Central memory CD8-positive, alpha-beta T cell (primary cell): ENCODE results near the gene PLD1.
"Not testable (repeated sequence)": the region's sequence is repeated elsewhere in the genome, so short reads cannot be mapped to it uniquely, and the experiment has no call there.

Experiments
- ATAC-seq: fragments of 150-1000 bp; cut with Tn5 transposase; replicated peaks from 2 replicates; pipeline ENCODE4 v1.10.0; 2022; ENCODE audit warnings: mild to moderate bottlenecking, moderate FRiP score, moderate number of reproducible peaks; ENCODE audit not compliant: poor library complexity, severe bottlenecking; ENCODE audit errors: extremely low read depth
- DNase-seq, 2 donors: peaks; one replicate each; pipeline ENCODE4 v3.0.0; 2021; ENCODE audit warnings: low spot score in 2 of 2
- H3K27ac Mint-ChIP-seq: one replicate; pipeline ENCODE4 v1.8.0; 2022; ENCODE audit warnings: low read depth, mild to moderate bottlenecking, moderate library complexity, mixed read lengths
- H3K27me3 Mint-ChIP-seq: one replicate; pipeline ENCODE4 v1.8.0; 2022; ENCODE audit warnings: mixed read lengths
- H3K36me3 Mint-ChIP-seq: one replicate; pipeline ENCODE4 v1.8.0; 2022; ENCODE audit warnings: mild to moderate bottlenecking, moderate library complexity, mixed read lengths; ENCODE audit not compliant: insufficient read depth
- H3K4me1 Mint-ChIP-seq: one replicate; pipeline ENCODE4 v1.8.0; 2022; ENCODE audit warnings: mixed read lengths
- H3K4me3 Mint-ChIP-seq: one replicate; pipeline ENCODE4 v1.8.0; 2022; ENCODE audit warnings: mild to moderate bottlenecking, moderate library complexity, mixed read lengths
- H3K9me3 Mint-ChIP-seq: one replicate; pipeline ENCODE4 v1.8.0; 2022; ENCODE audit warnings: mixed read lengths

The PLD1 gene

GRCh38 chr3:171564748-171565480 is 245.4 kb downstream of the PLD1 start:
- no peaks in the 10 kb centered on the region for H3K27me3 Mint-ChIP-seq
- H3K27ac Mint-ChIP-seq, result no peak overlapping the region
- H3K4me3 Mint-ChIP-seq, result no peak overlapping the region
- DNase-seq (no peak), ATAC-seq (no peak)
- no peaks in the 10 kb centered on the region for H3K9me3 Mint-ChIP-seq
- H3K36me3 Mint-ChIP-seq, result no peaks in the 10 kb centered on the region
- H3K4me1 Mint-ChIP-seq, result peaks cover 12% of the 10 kb centered on the region

DNA sequence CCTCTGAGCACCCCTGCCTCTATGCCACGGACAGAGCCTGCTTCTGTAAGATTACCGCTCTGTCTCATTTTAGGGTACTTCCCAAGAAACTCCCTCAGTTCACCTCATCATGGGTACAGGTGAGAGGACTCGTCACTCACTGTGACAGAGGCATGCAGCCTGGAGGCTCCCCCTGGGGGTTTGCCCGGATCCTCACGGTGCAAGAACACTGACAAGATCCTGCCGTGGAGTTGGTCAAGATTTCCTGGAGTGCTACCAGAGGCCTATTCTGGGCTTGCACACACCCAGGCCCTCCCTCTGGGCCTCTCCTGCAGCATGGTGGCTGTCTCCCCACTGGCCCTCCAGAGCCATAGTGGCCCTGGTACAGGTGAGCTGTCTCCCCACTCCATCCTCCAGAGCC is 247.0 kb downstream of the PLD1 start:
- ATAC-seq (no peak), DNase-seq (no peak)
- H3K4me3 Mint-ChIP-seq, result no peak overlapping the region
- peaks cover 12% of the 10 kb centered on the region for H3K4me1 Mint-ChIP-seq
- no peak overlapping the region for H3K27ac Mint-ChIP-seq
- H3K9me3 Mint-ChIP-seq, result no peaks in the 10 kb centered on the region
- H3K36me3 Mint-ChIP-seq, result no peaks in the 10 kb centered on the region
- H3K27me3 Mint-ChIP-seq, result no peaks in the 10 kb centered on the region

GRCh38 chr3:171562459-171562858 is 247.8 kb downstream of the PLD1 start:
- H3K36me3 Mint-ChIP-seq, H3K4me3 Mint-ChIP-seq, H3K9me3 Mint-ChIP-seq, DNase-seq, H3K27me3 Mint-ChIP-seq, ATAC-seq: not testable (repeated sequence)
- peaks cover 12% of the 10 kb centered on the region for H3K4me1 Mint-ChIP-seq
- H3K27ac Mint-ChIP-seq, result peak overlapping the region; percentile 90

- Mint-ChIP-seq H3K4me3 (no peak overlapping the region), H3K36me3 (no peaks in the 10 kb centered on the region), H3K9me3 (no peaks in the 10 kb centered on the region), H3K27me3 (no peaks in the 10 kb centered on the region), H3K27ac (peak overlapping the region; percentile 90), H3K4me1 (peaks cover 12% of the 10 kb centered on the region)
- peak; percentile 46 for ATAC-seq
- no peak for DNase-seq
Observed at GRCh38 chr3:171561596-171562323, 248.5 kb downstream of the PLD1 start.

DNA sequence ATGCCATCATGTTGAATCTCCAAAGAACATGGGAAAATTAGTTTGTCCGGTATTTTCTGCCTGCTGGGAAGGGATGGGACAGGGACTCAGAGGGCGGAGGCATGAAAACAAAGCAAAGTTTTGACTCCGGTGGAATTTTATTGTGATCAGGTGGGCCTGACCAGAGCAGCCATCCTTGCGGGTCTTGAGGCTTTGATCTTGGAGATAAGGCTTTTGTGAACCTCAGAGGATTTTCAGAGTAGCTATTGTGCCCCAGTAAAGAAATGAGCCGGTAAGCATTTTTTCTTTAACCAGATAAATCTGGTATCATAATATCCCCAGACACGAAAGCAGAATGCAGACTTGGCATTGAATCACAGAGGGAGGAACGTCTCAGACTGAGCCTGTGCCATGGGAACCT is 250.7 kb downstream of the PLD1 start:
- H3K9me3 Mint-ChIP-seq, result no peaks in the 10 kb centered on the region
- no peaks in the 10 kb centered on the region for H3K27me3 Mint-ChIP-seq
- ATAC-seq (no peak), DNase-seq (no peak)
- H3K27ac Mint-ChIP-seq, result no peak overlapping the region
- H3K4me3 Mint-ChIP-seq, result no peak overlapping the region
- peaks cover 12% of the 10 kb centered on the region for H3K4me1 Mint-ChIP-seq
- H3K36me3 Mint-ChIP-seq, result no peaks in the 10 kb centered on the region

GRCh38 chr3:171558188-171558696 is 252.0 kb downstream of the PLD1 start:
- Mint-ChIP-seq H3K4me3 (no peak overlapping the region), H3K27me3 (no peaks in the 10 kb centered on the region), H3K4me1 (peaks cover 12% of the 10 kb centered on the region), H3K9me3 (no peaks in the 10 kb centered on the region), H3K27ac (no peak overlapping the region), H3K36me3 (no peaks in the 10 kb centered on the region)
- DNase-seq (no peak), ATAC-seq (no peak)

GRCh38 chr3:171557173-171557572 is 253.1 kb downstream of the PLD1 start:
- H3K4me3 Mint-ChIP-seq, result no peak overlapping the region

DNA sequence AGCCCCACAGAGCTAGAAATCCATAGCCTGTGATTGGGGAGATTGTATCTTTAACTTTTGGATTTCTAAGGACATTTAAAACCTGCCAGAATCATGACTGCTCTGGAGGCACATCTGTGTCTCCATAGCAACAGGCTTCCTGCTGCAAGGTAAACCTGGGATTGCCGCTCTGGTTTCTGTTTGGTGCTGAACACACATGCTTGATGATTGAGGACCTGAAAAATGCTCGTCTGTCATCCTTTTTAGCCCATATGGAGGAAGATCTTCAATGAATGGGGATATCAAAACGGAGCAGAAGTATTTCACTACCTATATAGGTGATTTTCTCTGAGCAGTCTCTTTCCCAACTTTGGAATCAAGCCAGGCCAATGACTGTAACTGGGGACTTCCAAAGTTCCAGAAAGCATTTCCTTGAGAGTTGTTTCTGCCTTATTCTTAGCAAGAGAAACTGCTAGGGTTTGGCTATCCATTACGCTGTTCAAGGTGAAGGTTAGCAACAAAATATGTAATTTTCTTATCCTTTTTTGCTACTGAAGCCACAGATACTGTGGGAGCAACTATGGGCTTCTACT is 253.6 kb downstream of the PLD1 start:
- DNase-seq, result no peak
- Mint-ChIP-seq H3K4me1 (peaks cover 2% of the 10 kb centered on the region), H3K27ac (no peak overlapping the region)

More at GRCh38 chr3:171557173-171557572, 253.1 kb downstream of the PLD1 start:
- no peak overlapping the region for H3K27ac Mint-ChIP-seq
- ATAC-seq (no peak), DNase-seq (no peak)
- H3K36me3 Mint-ChIP-seq, result no peaks in the 10 kb centered on the region
- H3K9me3 Mint-ChIP-seq, result no peaks in the 10 kb centered on the region
- peaks cover 7% of the 10 kb centered on the region for H3K4me1 Mint-ChIP-seq
- no peaks in the 10 kb centered on the region for H3K27me3 Mint-ChIP-seq

DNA sequence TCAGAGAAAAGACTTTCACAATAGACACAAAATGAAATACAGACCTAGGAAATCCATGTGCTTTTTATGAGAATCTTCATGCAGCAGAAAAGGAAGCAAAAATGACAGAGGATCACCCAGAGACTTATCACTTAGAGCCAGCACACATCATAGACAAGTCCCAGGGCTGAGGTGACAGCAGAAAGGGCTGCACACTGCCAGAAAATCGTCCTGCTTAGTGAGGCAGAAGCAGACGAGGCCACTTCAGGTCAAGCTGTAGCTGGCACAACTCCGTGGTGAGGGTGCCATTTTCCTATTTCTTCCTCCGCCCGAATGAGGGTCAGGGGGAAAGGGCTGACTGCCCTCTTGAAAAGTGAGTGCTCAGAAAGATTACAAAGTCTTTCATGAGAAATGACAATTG is 254.1 kb downstream of the PLD1 start:
- Mint-ChIP-seq H3K9me3 (no peaks in the 10 kb centered on the region), H3K36me3 (no peaks in the 10 kb centered on the region)

More for the DNA sequence above, 253.6 kb downstream of the PLD1 start:
- H3K4me3 Mint-ChIP-seq, result no peak overlapping the region
- no peaks in the 10 kb centered on the region for H3K27me3 Mint-ChIP-seq
- no peaks in the 10 kb centered on the region for H3K36me3 Mint-ChIP-seq
- H3K9me3 Mint-ChIP-seq, result no peaks in the 10 kb centered on the region
- ATAC-seq, result no peak

GRCh38 chr3:171553086-171553485 is 257.2 kb downstream of the PLD1 start:
- H3K4me3 Mint-ChIP-seq, result no peak overlapping the region
- ATAC-seq, result no peak
- no peaks in the 10 kb centered on the region for H3K36me3 Mint-ChIP-seq

More for the DNA sequence above, 254.1 kb downstream of the PLD1 start:
- H3K27me3 Mint-ChIP-seq, result no peaks in the 10 kb centered on the region
- DNase-seq, result no peak
- no peak for ATAC-seq
- no peaks in the 10 kb centered on the region for H3K4me1 Mint-ChIP-seq
- no peak overlapping the region for H3K27ac Mint-ChIP-seq
- no peak overlapping the region for H3K4me3 Mint-ChIP-seq

DNA sequence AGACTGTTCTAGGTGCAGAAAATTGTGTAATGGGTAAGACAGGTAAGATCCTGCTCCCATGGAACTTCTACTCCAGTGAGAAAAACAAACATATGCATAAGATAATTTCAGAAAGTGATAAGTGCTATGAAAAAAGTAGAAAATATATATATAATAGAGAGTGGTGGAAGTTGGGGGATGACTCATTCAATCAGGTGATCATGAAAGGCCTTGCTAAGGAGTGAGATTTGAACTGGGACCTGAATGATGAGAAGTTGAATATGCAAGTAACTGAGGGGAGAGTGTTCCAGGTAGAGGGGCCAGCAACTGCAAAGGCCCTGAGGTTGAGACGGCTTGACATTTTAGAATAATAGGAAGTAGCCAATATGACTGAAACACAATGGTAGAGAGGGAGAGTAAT is 257.8 kb downstream of the PLD1 start:
- H3K27ac Mint-ChIP-seq, result no peak overlapping the region
- no peaks in the 10 kb centered on the region for H3K27me3 Mint-ChIP-seq
- no peak for ATAC-seq
- H3K36me3 Mint-ChIP-seq, result no peaks in the 10 kb centered on the region
- H3K4me1 Mint-ChIP-seq, result no peaks in the 10 kb centered on the region
- no peak overlapping the region for H3K4me3 Mint-ChIP-seq
- DNase-seq, result no peak
- no peaks in the 10 kb centered on the region for H3K9me3 Mint-ChIP-seq

More at GRCh38 chr3:171553086-171553485, 257.2 kb downstream of the PLD1 start:
- Mint-ChIP-seq H3K27ac (no peak overlapping the region), H3K9me3 (no peaks in the 10 kb centered on the region), H3K27me3 (no peaks in the 10 kb centered on the region), H3K4me1 (no peaks in the 10 kb centered on the region)
- no peak for DNase-seq

- Mint-ChIP-seq H3K9me3 (no peaks in the 10 kb centered on the region), H3K27me3 (no peaks in the 10 kb centered on the region), H3K4me1 (no peaks in the 10 kb centered on the region), H3K27ac (no peak overlapping the region), H3K4me3 (no peak overlapping the region), H3K36me3 (no peaks in the 10 kb centered on the region)
- no peak for ATAC-seq
- no peak for DNase-seq
Observed at GRCh38 chr3:171551296-171551695, 259.0 kb downstream of the PLD1 start.
